OCI-LY3 (cell line): ENCODE results near the gene ZFYVE21.

Experiments used
- H2AFZ ChIP-seq: fragments of 200-600, 300-600 bp; shearing (Covaris generic); 2 replicates; pipeline ENCODE4 v1.6.0; 2014; ENCODE audit warnings: antibody characterized with exemption, low read depth, low read length
- H3K27ac ChIP-seq: fragments of 200-600, 300-600 bp; sonication (generic); 2 replicates; pipeline ENCODE4 v1.5.1; 2014; ENCODE audit warnings: mild to moderate bottlenecking, low read length, moderate library complexity, mixed read lengths
- H3K27me3 ChIP-seq: fragments of 200-600, 300-600 bp; sonication (generic); 2 replicates; pipeline ENCODE4 v1.6.1; 2014; ENCODE audit warnings: low read depth, low read length, mixed read lengths
- H3K36me3 ChIP-seq: fragments of 200-600, 300-600 bp; sonication (generic); replicated peaks from 2 replicates; pipeline ENCODE3; 2014; ENCODE audit warnings: low read depth, low read length, mixed read lengths
- H3K4me1 ChIP-seq: fragments of 300-600, 200-600 bp; sonication (generic); 2 replicates; pipeline ENCODE4 v1.6.1; 2014; ENCODE audit warnings: low read length, mixed read lengths
- H3K4me2 ChIP-seq: fragments of 200-600, 300-600 bp; sonication (generic); 2 replicates; pipeline ENCODE4 v1.6.1; 2014; ENCODE audit warnings: low read length, mixed read lengths
- H3K4me3 ChIP-seq: fragments of 300-600, 200-600 bp; sonication (generic); 2 replicates; pipeline ENCODE4 v1.5.1; 2014; ENCODE audit warnings: antibody characterized with exemption, mild to moderate bottlenecking, low read length, moderate library complexity
- H3K79me2 ChIP-seq: fragments of 300-600, 200-600 bp; shearing (Covaris generic); 2 replicates; pipeline ENCODE4 v1.6.1; 2014; ENCODE audit warnings: mild to moderate bottlenecking, low read length, mixed read lengths
- H3K9ac ChIP-seq: fragments of 300-600, 200-600 bp; shearing (Covaris generic); 2 replicates; pipeline ENCODE4 v1.6.0; 2014; ENCODE audit warnings: mild to moderate bottlenecking, low read length, moderate library complexity
- H3K9me3 ChIP-seq: fragments of 200-600, 300-600 bp; shearing (Covaris generic); 2 replicates; pipeline ENCODE4 v1.6.1; 2014; ENCODE audit warnings: low read length, mixed read lengths; ENCODE audit not compliant: insufficient read depth
- H4K20me1 ChIP-seq: fragments of 200-600, 300-600 bp; sonication (generic); 2 replicates; pipeline ENCODE4 v1.6.1; 2016; ENCODE audit warnings: low read length, mixed read lengths; ENCODE audit not compliant: insufficient read depth
- CTCF ChIP-seq: fragments of 200-600, 300-600 bp; sonication (generic); IDR thresholded peaks from 2 replicates; pipeline ENCODE4 v1.5.1; 2014; ENCODE audit warnings: antibody characterized with exemption, low read length, low read depth
- EZH2phosphoT487 ChIP-seq: fragments of 200-600 bp; shearing (Covaris generic); IDR thresholded peaks from 2 replicates; pipeline ENCODE4 v1.6.1; 2018; ENCODE audit warnings: antibody characterized with exemption, mixed run types, low read depth

ZFYVE21 gene

DNA sequence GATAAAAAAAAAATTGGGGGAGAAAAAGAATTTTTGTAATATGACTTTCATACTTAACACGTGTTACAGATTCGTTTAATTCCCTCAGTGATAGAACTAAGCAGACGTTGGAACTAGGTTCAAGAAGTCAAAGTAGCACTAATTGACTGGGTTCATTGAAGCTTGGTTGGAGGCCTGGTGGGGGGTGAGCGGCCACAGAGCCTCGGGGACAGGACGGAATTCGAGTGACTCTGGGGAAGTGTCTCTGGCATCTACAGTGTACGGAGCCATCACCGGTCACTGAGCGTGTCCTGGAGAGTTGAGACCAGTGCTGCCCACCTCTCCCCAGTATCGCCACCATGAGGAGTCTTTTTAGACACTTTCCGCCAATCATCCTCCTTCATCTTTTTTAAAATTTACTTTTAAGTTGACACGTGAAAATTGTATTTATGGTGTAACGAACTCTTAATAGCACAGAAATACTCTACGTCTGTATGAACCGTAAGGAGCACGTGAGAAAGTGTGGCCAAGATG lies 1.3 kb downstream of the ZFYVE21 start:
- no peak overlapping the region for H2AFZ ChIP-seq
- peaks cover 6% of the 10 kb centered on the region for H3K36me3 ChIP-seq
- TF ChIP-seq EZH2phosphoT487 = no peak
- no peak for TF ChIP-seq CTCF
- no peak overlapping the region for H3K27ac ChIP-seq
- H3K9me3 ChIP-seq = no peaks in the 10 kb centered on the region
- peaks cover 15% of the 10 kb centered on the region for H3K4me1 ChIP-seq
- peak overlapping the region; percentile 59 for H3K9ac ChIP-seq
- peaks cover 16% of the 10 kb centered on the region; the same call in 1 of the 2 replicates for H4K20me1 ChIP-seq
- H3K4me2 ChIP-seq = peak overlapping the region; percentile 86
- H3K79me2 ChIP-seq = peaks cover 51% of the 10 kb centered on the region
- peak overlapping the region; percentile 87 for H3K4me3 ChIP-seq
- H3K27me3 ChIP-seq = no peaks in the 10 kb centered on the region

GRCh38 chr14:103718572-103718971 lies 3.0 kb downstream of the ZFYVE21 start:
- Histone ChIP-seq H3K9me3 (no peaks in the 10 kb centered on the region), H3K4me3 (no peak overlapping the region), H3K4me2 (no peak overlapping the region), H3K27ac (no peak overlapping the region), H3K36me3 (peaks cover 5% of the 10 kb centered on the region), H4K20me1 (peaks cover 22% of the 10 kb centered on the region; the same call in 1 of the 2 replicates), H3K9ac (no peak overlapping the region), H2AFZ (no peak overlapping the region), H3K27me3 (no peaks in the 10 kb centered on the region), H3K79me2 (peaks cover 35% of the 10 kb centered on the region), H3K4me1 (peaks cover 15% of the 10 kb centered on the region)
- TF ChIP-seq EZH2phosphoT487 = no peak
- no peak for TF ChIP-seq CTCF

DNA sequence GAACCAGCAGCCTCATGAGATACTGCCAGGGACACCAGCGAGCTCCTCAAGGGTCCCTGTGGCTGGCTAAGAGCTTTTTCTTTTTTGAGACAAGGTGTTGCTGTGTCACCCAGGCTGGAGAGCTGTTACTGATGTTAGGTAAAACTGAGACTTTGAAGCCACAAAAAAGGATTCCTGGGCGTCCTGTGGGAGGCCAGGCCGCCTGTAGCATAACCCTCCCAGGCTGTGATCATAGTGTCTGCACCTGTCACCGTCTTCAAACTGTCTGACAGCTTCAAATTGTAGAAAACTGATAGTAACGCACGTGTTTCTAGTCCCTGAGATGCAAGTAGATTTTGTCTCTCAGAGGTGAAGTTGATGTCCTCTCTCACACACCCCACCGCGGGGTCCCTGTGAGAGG lies 4.1 kb downstream of the ZFYVE21 start:
- no peaks in the 10 kb centered on the region for H3K9me3 ChIP-seq
- H4K20me1 ChIP-seq = peaks cover 20% of the 10 kb centered on the region; the same call in 1 of the 2 replicates
- H3K27ac ChIP-seq = no peak overlapping the region
- H2AFZ ChIP-seq = no peak overlapping the region
- H3K27me3 ChIP-seq = no peaks in the 10 kb centered on the region
- no peak overlapping the region for H3K4me3 ChIP-seq
- H3K9ac ChIP-seq = no peak overlapping the region
- H3K79me2 ChIP-seq = peaks cover 24% of the 10 kb centered on the region
- no peak overlapping the region for H3K4me2 ChIP-seq
- no peak for TF ChIP-seq EZH2phosphoT487
- TF ChIP-seq CTCF = no peak
- H3K36me3 ChIP-seq = no peaks in the 10 kb centered on the region
- peaks cover 6% of the 10 kb centered on the region for H3K4me1 ChIP-seq

DNA sequence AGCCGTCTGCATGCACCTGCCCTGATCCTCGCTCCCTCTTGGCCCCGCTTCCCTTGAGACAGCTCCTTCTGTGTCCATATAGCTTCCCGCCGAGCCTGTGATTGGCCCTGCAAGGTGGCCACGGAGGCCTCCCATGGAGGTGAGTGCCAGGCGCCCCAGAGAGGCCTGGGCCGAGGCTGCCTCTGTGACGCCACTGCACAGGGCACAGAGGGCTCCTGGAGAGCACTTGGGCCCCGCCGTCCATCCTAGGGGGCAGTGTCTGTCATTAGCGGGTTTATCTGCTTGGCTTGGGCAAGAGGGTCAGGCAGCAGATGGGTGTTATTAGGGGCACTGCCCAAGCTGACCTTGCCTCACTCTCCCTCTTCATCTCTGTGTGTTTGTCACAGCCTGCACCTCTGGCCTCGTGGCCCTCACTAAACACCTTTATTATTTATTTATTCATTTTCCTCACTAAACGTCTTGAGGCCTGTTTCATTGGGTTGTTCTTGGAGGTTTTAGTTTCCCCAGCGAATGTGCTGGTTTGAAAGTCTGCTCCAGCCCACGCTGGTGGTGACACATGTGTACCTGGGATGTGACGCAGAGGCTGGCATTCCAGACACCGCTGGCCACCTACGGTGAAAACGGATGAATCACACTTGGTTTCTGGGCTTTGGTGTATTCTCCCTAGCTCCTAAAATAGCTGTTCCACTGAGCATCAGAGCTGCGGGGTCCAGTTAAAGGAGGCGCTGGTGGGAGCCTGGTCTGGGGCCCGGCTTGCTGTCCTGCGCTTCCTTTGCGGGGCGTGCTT lies 5.9 kb downstream of the ZFYVE21 start:
- H2AFZ ChIP-seq = no peak overlapping the region
- H3K4me2 ChIP-seq = no peak overlapping the region
- no peaks in the 10 kb centered on the region for H3K27me3 ChIP-seq
- H3K9me3 ChIP-seq = no peaks in the 10 kb centered on the region
- no peak overlapping the region for H3K27ac ChIP-seq
- H3K4me1 ChIP-seq = peaks cover 5% of the 10 kb centered on the region
- no peak for TF ChIP-seq EZH2phosphoT487
- no peak for TF ChIP-seq CTCF
- no peak overlapping the region for H3K9ac ChIP-seq
- no peak overlapping the region for H3K4me3 ChIP-seq
- H3K79me2 ChIP-seq = peaks cover 15% of the 10 kb centered on the region
- no peaks in the 10 kb centered on the region for H3K36me3 ChIP-seq
- H4K20me1 ChIP-seq = peaks cover 20% of the 10 kb centered on the region; the same call in 1 of the 2 replicates
